HG03103 (cell line): ENCODE results near the gene FMN2.

Source experiments
- ATAC-seq: cut with Tn5 transposase; IDR thresholded peaks from one replicate; pipeline ENCODE4 v1.9.1; 2021; ENCODE audit warnings: low read depth; ENCODE audit not compliant: unreplicated experiment

The FMN2 gene

GRCh38 chr1:240091614-240092300 is at the start of gene FMN2:
Gene FMN2 (plus strand): TSS chr1:240091883. CDS start chr1:240092110, 227 bp downstream.
- no peak for ATAC-seq

- ATAC-seq = no peak
Measured at GRCh38 chr1:240044620-240045019, 47.1 kb upstream of the FMN2 start.

- no peak for ATAC-seq
Measured at GRCh38 chr1:240046000-240046399, 45.7 kb upstream of the FMN2 start.

- no peak for ATAC-seq
Measured at GRCh38 chr1:240054109-240054701, 37.5 kb upstream of the FMN2 start.

- ATAC-seq = no peak
Measured at GRCh38 chr1:240055936-240056335, 35.7 kb upstream of the FMN2 start.

- no peak for ATAC-seq
Measured at GRCh38 chr1:240056350-240056749, 35.3 kb upstream of the FMN2 start.

GRCh38 chr1:240058049-240058448 is 33.6 kb upstream of the FMN2 start:
- ATAC-seq = no peak

GRCh38 chr1:240068961-240069360 is 22.7 kb upstream of the FMN2 start:
- no peak for ATAC-seq

GRCh38 chr1:240070188-240070587 is 21.5 kb upstream of the FMN2 start:
- ATAC-seq = no peak

- ATAC-seq = no peak
Measured at GRCh38 chr1:240073097-240073496, 18.6 kb upstream of the FMN2 start.

GRCh38 chr1:240074422-240074821 is 17.3 kb upstream of the FMN2 start:
- no peak for ATAC-seq

GRCh38 chr1:240074908-240075307 is 16.8 kb upstream of the FMN2 start:
- ATAC-seq = no peak

- ATAC-seq = no peak
Measured at GRCh38 chr1:240084337-240084736, 7.3 kb upstream of the FMN2 start.

GRCh38 chr1:240084749-240085148 is 6.9 kb upstream of the FMN2 start:
- no peak for ATAC-seq

- no peak for ATAC-seq
Measured at GRCh38 chr1:240086726-240087125, 5.0 kb upstream of the FMN2 start.

- no peak for ATAC-seq
Measured at GRCh38 chr1:240090014-240090413, 1.7 kb upstream of the FMN2 start.

GRCh38 chr1:240090957-240091600 is 604 bp upstream of the FMN2 start:
- no peak for ATAC-seq

GRCh38 chr1:240092301-240093119 is 827 bp downstream of the FMN2 start:
- ATAC-seq = no peak

GRCh38 chr1:240093120-240093961 is 1.7 kb downstream of the FMN2 start:
- ATAC-seq = no peak

- no peak for ATAC-seq
Measured at GRCh38 chr1:240094041-240094722, 2.5 kb downstream of the FMN2 start.
